Fibroblast of pulmonary artery (primary cell): ENCODE measurements around the gene ZNF785.
"Not testable (repeated sequence)": the region's sequence is repeated elsewhere in the genome, so short reads cannot be mapped to it uniquely, and the experiment has no call there.

Source experiments
- DNase-seq: peaks from one replicate; pipeline ENCODE4 v3.0.0-alpha.2; 2010; ENCODE audit warnings: low read depth
- H3K4me3 ChIP-seq: replicated peaks from 2 replicates; pipeline ENCODE4 v1.5.1; 2011; ENCODE audit warnings: low read depth, mild to moderate bottlenecking, control low read depth, low read length, moderate library complexity
- TF ChIP-seq, protein P1 (sequence below): IDR thresholded peaks from 2 replicates; pipeline ENCODE4 v1.5.1; 2011; ENCODE audit warnings: mild to moderate bottlenecking, control low read depth, low read length, inconsistent platforms; ENCODE audit errors: missing control alignments

Gene ZNF785

DNA sequence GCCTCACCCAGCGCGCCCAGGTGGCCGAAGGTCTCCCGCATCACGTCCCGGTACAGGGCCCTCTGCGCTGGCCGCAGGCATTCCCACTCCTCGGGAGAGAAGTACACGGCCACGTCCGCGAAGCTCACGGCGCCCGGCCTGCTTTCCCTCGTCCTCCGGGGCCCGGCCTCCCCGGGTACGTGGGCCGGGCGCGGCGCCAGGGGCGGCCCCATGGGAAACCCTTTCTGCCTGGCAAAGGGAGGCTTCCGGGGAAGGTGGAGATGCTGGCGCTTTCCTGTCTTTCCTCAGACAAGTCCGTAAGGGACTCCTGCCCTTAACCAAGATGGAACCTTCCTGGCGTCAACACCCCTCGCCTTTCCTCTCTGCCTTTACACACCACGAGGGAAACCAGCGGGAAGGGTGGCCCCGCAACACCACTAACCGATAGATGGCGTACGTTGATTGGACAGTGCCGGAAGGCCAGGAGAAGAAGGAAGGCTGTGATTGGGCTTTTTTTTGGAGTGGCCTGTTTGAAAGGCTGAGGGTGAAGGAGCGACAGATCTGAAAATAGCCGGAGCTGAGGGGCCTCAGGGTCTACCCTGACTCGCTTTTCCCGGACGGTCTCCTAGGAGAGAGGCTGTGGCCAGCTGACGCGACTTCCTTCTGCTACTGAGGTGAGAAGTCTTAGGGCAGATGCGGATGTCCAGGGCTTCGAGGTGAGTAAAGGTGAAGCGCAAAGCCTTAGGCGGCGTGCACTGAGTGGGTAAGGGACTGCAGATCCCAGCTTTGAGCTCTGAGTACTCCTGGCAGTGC lies at the start of gene ZNF785:
Gene ZNF785, minus strand, starts transcription at position 298 of the 792 bp plus-strand sequence. Its CDS starts 86 bp downstream, at position 212.
- DNase-seq, result peak; percentile 100
- TF ChIP-seq, protein P1, sequence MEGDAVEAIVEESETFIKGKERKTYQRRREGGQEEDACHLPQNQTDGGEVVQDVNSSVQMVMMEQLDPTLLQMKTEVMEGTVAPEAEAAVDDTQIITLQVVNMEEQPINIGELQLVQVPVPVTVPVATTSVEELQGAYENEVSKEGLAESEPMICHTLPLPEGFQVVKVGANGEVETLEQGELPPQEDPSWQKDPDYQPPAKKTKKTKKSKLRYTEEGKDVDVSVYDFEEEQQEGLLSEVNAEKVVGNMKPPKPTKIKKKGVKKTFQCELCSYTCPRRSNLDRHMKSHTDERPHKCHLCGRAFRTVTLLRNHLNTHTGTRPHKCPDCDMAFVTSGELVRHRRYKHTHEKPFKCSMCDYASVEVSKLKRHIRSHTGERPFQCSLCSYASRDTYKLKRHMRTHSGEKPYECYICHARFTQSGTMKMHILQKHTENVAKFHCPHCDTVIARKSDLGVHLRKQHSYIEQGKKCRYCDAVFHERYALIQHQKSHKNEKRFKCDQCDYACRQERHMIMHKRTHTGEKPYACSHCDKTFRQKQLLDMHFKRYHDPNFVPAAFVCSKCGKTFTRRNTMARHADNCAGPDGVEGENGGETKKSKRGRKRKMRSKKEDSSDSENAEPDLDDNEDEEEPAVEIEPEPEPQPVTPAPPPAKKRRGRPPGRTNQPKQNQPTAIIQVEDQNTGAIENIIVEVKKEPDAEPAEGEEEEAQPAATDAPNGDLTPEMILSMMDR, result no peak

GRCh38 chr16:30633526-30633925 lies 48.0 kb upstream of the ZNF785 start:
- no peak for DNase-seq
- H3K4me3 ChIP-seq, result peak overlapping the region; percentile 80
- TF ChIP-seq, protein P1, result no peak

More for the DNA sequence above, at the start of gene ZNF785:
- H3K4me3 ChIP-seq, result peak within 1 kb of the TSS; percentile 71

- not testable (repeated sequence) for DNase-seq, H3K4me3 ChIP-seq
Observed at GRCh38 chr16:30632454-30632853, 47.0 kb upstream of the ZNF785 start.

DNA sequence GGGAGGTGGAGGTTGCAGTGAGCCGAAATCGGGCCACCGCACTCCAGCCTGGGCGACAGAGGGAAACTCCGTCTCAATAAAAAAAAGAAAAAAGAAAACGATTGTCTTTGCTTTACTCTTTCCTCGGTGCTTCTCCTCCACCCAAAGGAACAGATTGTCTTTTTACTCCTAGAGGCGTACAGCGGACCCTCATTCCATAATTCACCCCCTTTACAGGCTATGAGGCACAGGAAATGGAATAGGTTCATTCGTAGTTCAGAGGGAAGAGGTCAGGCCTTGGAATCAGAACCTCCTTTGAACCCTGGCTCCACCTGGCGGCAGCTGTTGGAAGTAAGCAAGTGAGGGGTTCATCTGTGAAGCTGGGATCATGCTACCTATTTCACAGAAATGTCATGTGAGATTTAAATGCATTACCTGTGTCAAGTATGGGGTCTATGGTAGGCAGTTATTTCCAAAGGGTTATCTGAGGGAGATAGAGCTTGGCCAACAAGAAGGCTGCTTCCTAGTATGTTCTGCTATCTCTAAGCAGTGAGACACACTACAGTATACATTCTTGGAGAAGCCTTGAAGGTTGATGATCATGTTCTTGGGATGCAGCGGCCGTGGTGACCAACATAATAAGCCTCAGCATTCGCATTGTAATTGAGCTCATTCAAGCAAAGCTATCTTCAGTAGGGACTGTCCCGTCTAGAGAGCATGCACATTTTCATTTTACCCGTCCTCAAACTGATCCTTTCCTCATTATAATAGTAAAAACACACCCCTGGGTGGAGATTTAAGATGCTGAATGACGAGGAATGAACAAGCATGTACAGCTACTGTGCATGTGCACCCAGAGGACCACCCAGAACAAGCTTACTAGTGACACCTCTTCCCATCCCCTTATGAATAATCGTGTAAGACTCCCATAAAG lies 43.4 kb upstream of the ZNF785 start:
- TF ChIP-seq, protein P1, result peak; percentile 97
- peak; percentile 75 for DNase-seq
- H3K4me3 ChIP-seq, result no peak overlapping the region

DNA sequence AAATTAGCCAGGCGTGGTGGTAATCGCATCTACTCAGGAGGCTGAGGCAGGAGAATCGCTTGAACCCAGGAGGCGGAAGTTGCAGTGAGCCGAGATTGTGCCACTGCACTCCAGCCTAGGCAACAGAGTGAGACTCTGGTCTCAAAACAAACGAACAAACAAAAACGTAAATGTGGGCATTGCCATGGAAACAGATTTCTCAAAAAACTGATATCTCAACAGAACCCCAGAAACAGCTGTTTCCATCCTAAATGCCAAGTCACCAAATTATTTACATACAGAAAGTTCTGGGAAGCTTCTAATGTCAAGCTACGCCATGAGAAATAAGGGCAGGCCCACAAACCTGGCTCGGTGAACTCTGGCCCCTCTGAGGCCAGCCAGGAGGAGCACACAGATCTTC lies 40.7 kb upstream of the ZNF785 start:
- H3K4me3 ChIP-seq, result no peak overlapping the region
- TF ChIP-seq, protein P1, result no peak
- no peak for DNase-seq

GRCh38 chr16:30623536-30624283 lies 38.2 kb upstream of the ZNF785 start:
- DNase-seq, result no peak
- H3K4me3 ChIP-seq, result no peak overlapping the region
- TF ChIP-seq, protein P1, result no peak
